Measurements from ENCODE around the gene CCDC122. TPM values are rescaled to one million over a fixed set of nuclear protein-coding genes. Genes with fewer than 3 reads are reported as not detected.
A peak's percentile ranks its signal among the peaks of the same experiment; 100 is the strongest.

CCDC122 gene
- total RNA-seq, 1 experiment from 2014 or later, result 5.2 TPM

- no TSS peak for BruUV-seq (replicated peaks)
- Histone ChIP-seq H3K4me3 (ENCODE audit: low read depth in 2 of 2, low read length in 2 of 2) (no peak overlapping the region), H3K4me1 (ENCODE audit: control insufficient read depth, insufficient read depth, low read length) (no peaks in the 10 kb centered on the region), H3K36me3 (ENCODE audit: control insufficient read depth, insufficient read depth, low read length) (no peaks in the 10 kb centered on the region), H3K27me3 (ENCODE audit: control insufficient read depth, insufficient read depth, low read length) (no peaks in the 10 kb centered on the region), H3K9me3 (ENCODE audit: control insufficient read depth, insufficient read depth, low read depth, low read length) (no peaks in the 10 kb centered on the region), H3K27ac (ENCODE audit: low read length) (no peak overlapping the region)
- POLR2A ChIA-PET, result no interaction called here
- TF ChIP-seq CTCF (IDR thresholded peaks at IDR 0.05) (peak; percentile 55; the same call in 1 of the 2 replicates), SIN3A (IDR thresholded peaks at IDR 0.05; ENCODE audit: borderline replicate concordance, insufficient read depth, low read depth, low read length) (no peak), POLR2AphosphoS5 (IDR thresholded peaks at IDR 0.05; ENCODE audit: low read depth, low read length) (no peak)
- CTCF ChIA-PET, result interaction anchor here (0.8 kb wide), 1 partner anchor 567 kb away, joined by 3 read pairs; no protein-coding TSS in a partner anchor
- intact Hi-C loops (cut with micrococcal nuclease; ENCODE audit: unreplicated experiment) (loop anchor here (1.0 to 10.0 kb wide), 2 partner anchors 532 to 569 kb away; no protein-coding TSS in a partner anchor), in situ Hi-C loops (cut with HindIII; ENCODE audit: low pct_unique_long_range_greater_than_20kb, low sequenced_read_pairs) (loop anchor here (25.0 kb wide), 1 partner anchor 557 kb away; no protein-coding TSS in a partner anchor)
- DNase-seq (ENCODE audit: low read depth, low spot score) (peak; percentile 25), ATAC-seq (peak; percentile 68)
Observed at GRCh38 chr13:43905435-43906031, 26.0 kb upstream of the CCDC122 start.

DNA sequence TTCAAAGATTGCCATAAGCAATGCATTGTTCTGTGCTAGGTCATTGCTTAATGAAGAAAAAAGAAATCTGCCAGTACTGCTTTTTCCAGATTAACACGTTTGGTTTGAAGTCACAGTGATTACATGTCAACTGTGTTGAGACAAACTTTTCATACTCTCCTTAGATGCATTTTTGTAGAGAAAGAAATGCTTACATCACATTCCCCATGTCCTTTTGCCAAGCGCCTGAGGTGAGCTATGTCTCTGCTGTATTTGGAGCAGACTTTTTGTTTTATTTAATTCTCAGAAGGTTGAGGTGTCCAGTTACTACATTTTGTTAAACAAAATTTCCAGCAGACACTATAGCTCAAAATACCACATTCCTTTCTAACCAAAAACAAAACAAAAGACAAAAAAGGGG is 16.4 kb upstream of the CCDC122 start:
- H3K27me3 ChIP-seq (ENCODE audit: control insufficient read depth, insufficient read depth, low read length), result no peaks in the 10 kb centered on the region
- ATAC-seq, result no peak
- no peaks in the 10 kb centered on the region for H3K4me1 ChIP-seq (ENCODE audit: control insufficient read depth, insufficient read depth, low read length)
- H3K4me3 ChIP-seq (ENCODE audit: low read depth in 2 of 2, low read length in 2 of 2), result no peak overlapping the region
- TF ChIP-seq REST (IDR thresholded peaks at IDR 0.05; ENCODE audit: insufficient read depth in 1 of 2, low read depth in 2 of 2, low read length in 1 of 2) (no peak), SIN3A (IDR thresholded peaks at IDR 0.05; ENCODE audit: borderline replicate concordance, insufficient read depth, low read depth, low read length) (no peak), TCF7L2 (IDR thresholded peaks at IDR 0.05; ENCODE audit: low read depth, low read length) (no peak), CTCF (IDR thresholded peaks at IDR 0.05) (no peak), POLR2AphosphoS5 (IDR thresholded peaks at IDR 0.05; ENCODE audit: low read depth, low read length) (no peak)
- no peaks in the 10 kb centered on the region for H3K9me3 ChIP-seq (ENCODE audit: control insufficient read depth, insufficient read depth, low read depth, low read length)
- no peak overlapping the region for H3K27ac ChIP-seq (ENCODE audit: low read length)
- POLR2A ChIA-PET, result no interaction called here
- intact Hi-C loops (cut with micrococcal nuclease; ENCODE audit: unreplicated experiment) (no loop called here), in situ Hi-C loops (cut with HindIII; ENCODE audit: low pct_unique_long_range_greater_than_20kb, low sequenced_read_pairs) (no loop called here)
- no peaks in the 10 kb centered on the region for H3K36me3 ChIP-seq (ENCODE audit: control insufficient read depth, insufficient read depth, low read length)
- CTCF ChIA-PET, result interaction anchor here (0.6 kb wide), 1 partner anchor 530 kb away, joined by 3 read pairs; no protein-coding TSS in a partner anchor
- DNase-seq (ENCODE audit: low read depth, low spot score), result no peak
- BruUV-seq (replicated peaks), result no TSS peak
